Suprapubic skin (tissue), 3 donors: ENCODE results near the gene FRMPD4.

Experiments
- EP300 ChIP-seq: sonication (generic); formaldehyde crosslinking; IDR thresholded peaks from one replicate; pipeline ENCODE4 v1.6.1; 2017; ENCODE audit warnings: antibody characterized with exemption
- POLR2A ChIP-seq, 2 donors: fragments of 450-650 bp; IDR thresholded peaks; one replicate each; pipeline ENCODE4 v1.6.1; 2017; ENCODE audit warnings: antibody characterized with exemption in 2 of 2, mild to moderate bottlenecking in 2 of 2, moderate library complexity in 2 of 2
- TF ChIP-seq, protein P1 (sequence below), 2 donors: fragments of 200-600 bp in 1 of 2; fragments of 450-650 bp in 1 of 2; sonication (generic) in 1 of 2; IDR thresholded peaks; one replicate each; pipeline ENCODE4 v1.5.1; 2016 to 2019; ENCODE audit warnings: antibody characterized with exemption in 2 of 2, mild to moderate bottlenecking in 1 of 2, moderate library complexity in 1 of 2

DNA sequence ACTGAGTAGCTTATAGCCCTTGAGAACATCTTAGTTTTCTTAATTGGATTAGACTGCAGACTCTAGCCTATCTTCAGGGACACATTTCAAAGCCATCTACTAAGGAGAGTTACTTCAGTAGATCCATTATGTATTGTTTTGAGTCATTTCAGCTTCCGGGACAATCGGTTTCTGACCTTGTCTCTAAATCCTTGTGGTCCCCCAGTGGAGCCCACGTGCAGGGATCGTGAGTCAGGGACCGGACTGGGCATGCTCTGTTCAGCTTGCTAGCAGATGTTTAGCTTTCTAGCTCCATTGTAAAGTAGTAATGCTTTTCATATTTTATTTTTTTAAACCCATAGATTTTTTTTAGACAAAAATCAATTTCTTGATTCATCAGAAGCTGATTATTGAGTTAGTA, 441.0 kb downstream of the FRMPD4 start:
- TF ChIP-seq EP300 (no peak), POLR2A (IDR thresholded peaks at IDR 0.05) (no peak)
- TF ChIP-seq, protein P1, sequence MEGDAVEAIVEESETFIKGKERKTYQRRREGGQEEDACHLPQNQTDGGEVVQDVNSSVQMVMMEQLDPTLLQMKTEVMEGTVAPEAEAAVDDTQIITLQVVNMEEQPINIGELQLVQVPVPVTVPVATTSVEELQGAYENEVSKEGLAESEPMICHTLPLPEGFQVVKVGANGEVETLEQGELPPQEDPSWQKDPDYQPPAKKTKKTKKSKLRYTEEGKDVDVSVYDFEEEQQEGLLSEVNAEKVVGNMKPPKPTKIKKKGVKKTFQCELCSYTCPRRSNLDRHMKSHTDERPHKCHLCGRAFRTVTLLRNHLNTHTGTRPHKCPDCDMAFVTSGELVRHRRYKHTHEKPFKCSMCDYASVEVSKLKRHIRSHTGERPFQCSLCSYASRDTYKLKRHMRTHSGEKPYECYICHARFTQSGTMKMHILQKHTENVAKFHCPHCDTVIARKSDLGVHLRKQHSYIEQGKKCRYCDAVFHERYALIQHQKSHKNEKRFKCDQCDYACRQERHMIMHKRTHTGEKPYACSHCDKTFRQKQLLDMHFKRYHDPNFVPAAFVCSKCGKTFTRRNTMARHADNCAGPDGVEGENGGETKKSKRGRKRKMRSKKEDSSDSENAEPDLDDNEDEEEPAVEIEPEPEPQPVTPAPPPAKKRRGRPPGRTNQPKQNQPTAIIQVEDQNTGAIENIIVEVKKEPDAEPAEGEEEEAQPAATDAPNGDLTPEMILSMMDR (IDR thresholded peaks at IDR 0.05) = no peak
